Kidney epithelial cell (primary cell): ENCODE measurements around the gene CILP2. TPM values are rescaled to one million over a fixed set of nuclear protein-coding genes. Genes with fewer than 3 reads are reported as not detected.

Experiments used
- DNase-seq: peaks from one replicate; pipeline ENCODE4 v3.0.0-alpha.2; 2010; ENCODE audit warnings: low read depth
- H3K27me3 ChIP-seq: 2 replicates; pipeline ENCODE4 v1.6.0; 2011; ENCODE audit warnings: low read length; ENCODE audit not compliant: control insufficient read depth, insufficient read depth
- H3K36me3 ChIP-seq: 2 replicates; pipeline ENCODE4 v1.5.1; 2011; ENCODE audit warnings: low read length; ENCODE audit not compliant: control insufficient read depth, insufficient read depth
- H3K4me3 ChIP-seq: 2 replicates; pipeline ENCODE4 v1.5.1; 2011; ENCODE audit warnings: low read depth, mild to moderate bottlenecking, control low read depth, low read length
- CTCF ChIP-seq: IDR thresholded peaks from 2 replicates; pipeline ENCODE4 v1.5.1; 2011; ENCODE audit warnings: mild to moderate bottlenecking, moderate library complexity, low read length, control low read depth, inconsistent platforms; ENCODE audit not compliant: insufficient read depth, poor library complexity, severe bottlenecking
- total RNA-seq: library from RNA; depleted of rRNA; stranded (reverse); fragments of >200 nt; gene quantifications from 2 replicates; pipeline ENCODE4 v1.2.3, GENCODE V29; 2015

Gene CILP2
- total RNA-seq, 1 donor from 2014 or later, result not detected

DNA sequence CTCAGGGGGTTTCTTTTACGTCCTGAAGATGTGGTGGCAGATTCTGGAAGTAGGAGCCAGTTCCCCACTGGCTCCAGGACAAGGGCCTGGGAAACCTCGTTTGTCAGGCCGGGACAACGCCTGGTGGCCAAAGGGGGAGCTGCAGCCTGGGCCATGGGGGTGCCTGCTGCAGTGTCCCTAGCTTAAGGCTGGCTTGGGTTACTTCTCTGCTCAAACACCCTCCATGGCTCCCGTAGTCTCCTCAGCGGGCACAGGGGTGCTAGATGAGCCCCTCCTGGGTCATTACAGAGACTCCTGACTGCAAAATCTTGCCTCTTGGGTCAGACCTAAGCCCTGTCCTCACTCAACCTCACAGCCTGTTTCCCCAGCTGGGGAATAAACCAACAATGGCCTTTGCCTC, 14.7 kb downstream of the CILP2 start:
- Histone ChIP-seq H3K4me3 (no peak overlapping the region), H3K36me3 (no peaks in the 10 kb centered on the region), H3K27me3 (no peaks in the 10 kb centered on the region)
- no peak for DNase-seq
- TF ChIP-seq CTCF, result peak; percentile 77

GRCh38 chr19:19553670-19554069, 15.6 kb downstream of the CILP2 start:
- no peak for DNase-seq
- no peak for TF ChIP-seq CTCF
- no peaks in the 10 kb centered on the region for H3K36me3 ChIP-seq
- H3K27me3 ChIP-seq, result no peaks in the 10 kb centered on the region
- H3K4me3 ChIP-seq, result no peak overlapping the region

GRCh38 chr19:19554074-19555023, 16.3 kb downstream of the CILP2 start:
- H3K27me3 ChIP-seq, result no peaks in the 10 kb centered on the region
- no peak for DNase-seq
- no peak overlapping the region for H3K4me3 ChIP-seq
- peak; percentile 74 for TF ChIP-seq CTCF
- no peaks in the 10 kb centered on the region for H3K36me3 ChIP-seq

GRCh38 chr19:19558055-19558454, 20.0 kb downstream of the CILP2 start:
- H3K4me3 ChIP-seq, result no peak overlapping the region

GRCh38 chr19:19558636-19559035, 20.6 kb downstream of the CILP2 start:
- TF ChIP-seq CTCF, result no peak
- DNase-seq, result no peak
- no peaks in the 10 kb centered on the region for H3K36me3 ChIP-seq
- no peak overlapping the region for H3K4me3 ChIP-seq
- no peaks in the 10 kb centered on the region for H3K27me3 ChIP-seq

More at GRCh38 chr19:19558055-19558454, 20.0 kb downstream of the CILP2 start:
- Histone ChIP-seq H3K27me3 (no peaks in the 10 kb centered on the region), H3K36me3 (no peaks in the 10 kb centered on the region)
- DNase-seq, result no peak
- no peak for TF ChIP-seq CTCF

DNA sequence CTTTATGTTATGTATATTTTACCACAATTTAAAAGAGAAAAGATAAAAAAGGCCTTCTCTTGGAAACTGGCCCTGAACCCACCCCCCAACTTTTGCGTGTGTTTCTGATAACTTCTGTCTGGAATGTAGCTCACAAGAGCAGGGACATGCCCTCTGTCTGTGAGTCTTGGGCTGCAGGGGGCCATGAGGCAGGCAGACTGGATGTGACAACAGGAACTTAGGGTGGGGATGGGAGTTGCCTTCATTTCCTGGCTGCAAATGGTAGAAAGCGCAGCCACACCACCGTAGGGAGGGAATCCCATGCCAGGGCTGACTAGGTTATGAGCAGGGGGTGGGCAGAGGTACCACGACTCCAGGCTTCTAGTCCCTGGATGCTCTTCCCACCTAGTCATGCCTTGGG, 21.9 kb downstream of the CILP2 start:
- Histone ChIP-seq H3K36me3 (no peaks in the 10 kb centered on the region), H3K4me3 (no peak overlapping the region), H3K27me3 (no peaks in the 10 kb centered on the region)
- no peak for TF ChIP-seq CTCF
- DNase-seq, result no peak
